ENCODE data around the gene INPP5J.

DNA sequence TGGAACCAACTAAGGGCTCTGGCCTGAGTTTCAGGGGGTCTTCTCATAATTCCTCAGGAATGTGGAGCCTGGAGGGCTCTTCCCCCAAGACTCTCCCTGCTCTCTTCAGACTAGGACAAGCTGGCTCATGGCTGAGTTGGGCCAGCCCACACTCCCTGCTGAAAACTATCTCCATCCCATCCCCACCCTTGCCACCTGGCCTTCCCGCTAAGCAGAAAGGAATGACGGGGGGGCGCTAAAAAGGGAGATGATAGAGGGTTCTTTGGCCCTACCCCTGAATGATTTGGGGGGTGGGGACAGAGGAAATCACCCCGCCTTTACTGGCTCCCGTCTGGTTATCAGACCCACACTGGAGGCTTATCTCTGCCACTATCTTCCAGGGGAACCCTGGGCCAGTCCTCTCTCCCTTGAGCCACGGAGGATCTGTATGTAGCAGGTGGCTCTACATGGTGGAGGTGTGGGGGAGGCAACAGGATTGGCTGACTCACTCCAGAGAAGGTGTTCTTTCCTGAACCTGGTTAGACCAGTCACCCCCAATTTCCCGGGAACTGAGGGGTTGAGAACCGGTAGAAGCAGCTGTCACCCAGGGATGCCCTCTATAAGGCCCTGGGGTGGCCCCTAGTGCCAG is 35.9 kb upstream of the INPP5J start:
- no peak for TF ChIP-seq POLR2A (IDR thresholded peaks at IDR 0.05; ENCODE audit: low read length)
- TF ChIP-seq GATA1 (IDR thresholded peaks at IDR 0.05; ENCODE audit: low read depth, low read length): no peak

Measured in erythroblast (primary cell).